ENCODE data around the gene EBI3.
A peak's percentile ranks its signal among the peaks of the same experiment; 100 is the strongest.
"Not testable (repeated sequence)": the region's sequence is repeated elsewhere in the genome, so short reads cannot be mapped to it uniquely, and the experiment has no call there.

The EBI3 gene

GRCh38 chr19:4234862-4235201 is 5.5 kb downstream of the EBI3 start:
- no peak for DNase-seq (ENCODE audit: low read depth)

- not testable (repeated sequence) for DNase-seq (ENCODE audit: low read depth)
Measured at GRCh38 chr19:4237510-4237909, 8.2 kb downstream of the EBI3 start.

GRCh38 chr19:4238831-4239230 is 9.5 kb downstream of the EBI3 start:
- no peak for DNase-seq (ENCODE audit: low read depth)

GRCh38 chr19:4241824-4242430 is 12.6 kb downstream of the EBI3 start:
- no peak for DNase-seq (ENCODE audit: low read depth)

GRCh38 chr19:4245938-4246337 is 16.6 kb downstream of the EBI3 start:
- not testable (repeated sequence) for DNase-seq (ENCODE audit: low read depth)

- peak; percentile 97 for DNase-seq (ENCODE audit: low read depth)
Measured at GRCh38 chr19:4246767-4247593, 17.7 kb downstream of the EBI3 start, which contains the start of gene YJU2. Gene YJU2 (plus strand): TSS chr19:4247080. CDS start chr19:4247147, 67 bp downstream.

GRCh38 chr19:4256563-4256962 is 27.2 kb downstream of the EBI3 start:
- DNase-seq (ENCODE audit: low read depth) = no peak

- DNase-seq (ENCODE audit: low read depth) = no peak
Measured at GRCh38 chr19:4257025-4257424, 27.7 kb downstream of the EBI3 start.

GRCh38 chr19:4258181-4258580 is 28.9 kb downstream of the EBI3 start:
- no peak for DNase-seq (ENCODE audit: low read depth)

GRCh38 chr19:4260613-4261191 is 31.4 kb downstream of the EBI3 start:
- DNase-seq (ENCODE audit: low read depth) = no peak

- no peak for DNase-seq (ENCODE audit: low read depth)
Measured at GRCh38 chr19:4264812-4265211, 35.5 kb downstream of the EBI3 start.

GRCh38 chr19:4266253-4267000 is 37.1 kb downstream of the EBI3 start:
- no peak for DNase-seq (ENCODE audit: low read depth)

- DNase-seq (ENCODE audit: low read depth) = peak; percentile 70
Measured at GRCh38 chr19:4267101-4267900, 38.0 kb downstream of the EBI3 start.

GRCh38 chr19:4267901-4268815 is 38.8 kb downstream of the EBI3 start:
- no peak for DNase-seq (ENCODE audit: low read depth)

GRCh38 chr19:4268816-4269430 is 39.6 kb downstream of the EBI3 start:
- no peak for DNase-seq (ENCODE audit: low read depth)

- no peak for DNase-seq (ENCODE audit: low read depth)
Measured at GRCh38 chr19:4272894-4273293, 43.6 kb downstream of the EBI3 start.

GRCh38 chr19:4274321-4274686 is 45.0 kb downstream of the EBI3 start:
- not testable (repeated sequence) for DNase-seq (ENCODE audit: low read depth)

- no peak for DNase-seq (ENCODE audit: low read depth)
Measured at GRCh38 chr19:4277191-4277696, 47.9 kb downstream of the EBI3 start.

GRCh38 chr19:4278010-4278409 is 48.7 kb downstream of the EBI3 start:
- no peak for DNase-seq (ENCODE audit: low read depth)

Measured in CMK (cell line).